GM23338 (cell line): ENCODE measurements around the gene OR2D3. TPM values are rescaled to one million over a fixed set of nuclear protein-coding genes. Genes with fewer than 3 reads are reported as not detected.

Experiments
- ATAC-seq: fragments of 200-7000 bp; cut with Tn5 transposase; 3 replicates; pipeline ENCODE4 v1.9.1; 2020
- DNase-seq: peaks from one replicate; pipeline ENCODE4 v3.0.0-alpha.2; 2015; ENCODE audit warnings: low spot score
- H2AFZ ChIP-seq: fragments of 200-600 bp; sonication (generic); 2 replicates; pipeline ENCODE4 v1.8.0; 2016; ENCODE audit warnings: antibody characterized with exemption, mild to moderate bottlenecking, moderate library complexity
- H3F3A ChIP-seq: fragments of 200-600 bp; sonication (generic); replicated peaks from 2 replicates; pipeline ENCODE4 v1.8.0; 2017; ENCODE audit warnings: antibody characterized with exemption, mixed run types, low read depth
- H3K27ac ChIP-seq: fragments of 200-600 bp; sonication (generic); 2 replicates; pipeline ENCODE4 v1.6.1; 2016; ENCODE audit warnings: low read depth
- H3K27me3 ChIP-seq: fragments of 200-600 bp; sonication (generic); 2 replicates; pipeline ENCODE4 v1.8.0; 2016; ENCODE audit warnings: mild to moderate bottlenecking, mixed run types, moderate library complexity; ENCODE audit not compliant: insufficient read depth
- H3K36me3 ChIP-seq: fragments of 200-600 bp; sonication (generic); 2 replicates; pipeline ENCODE4 v1.8.0; 2016; ENCODE audit warnings: mild to moderate bottlenecking; ENCODE audit not compliant: insufficient read depth
- H3K4me1 ChIP-seq: fragments of 200-600 bp; sonication (generic); 2 replicates; pipeline ENCODE4 v1.8.0; 2016; ENCODE audit warnings: mild to moderate bottlenecking, moderate library complexity; ENCODE audit not compliant: insufficient read depth
- H3K4me2 ChIP-seq: fragments of 200-600 bp; sonication (generic); 2 replicates; pipeline ENCODE4 v1.7.1; 2017; ENCODE audit warnings: mixed run types
- H3K4me3 ChIP-seq: fragments of 200-600 bp; sonication (generic); 2 replicates; pipeline ENCODE4 v1.6.1; 2016; ENCODE audit warnings: mixed run types
- H3K79me2 ChIP-seq: fragments of 200-600 bp; sonication (generic); replicated peaks from 2 replicates; pipeline ENCODE4 v1.8.0; 2017; ENCODE audit warnings: mild to moderate bottlenecking; ENCODE audit not compliant: insufficient read depth
- H3K9me2 ChIP-seq: fragments of 200-600 bp; sonication (generic); 2 replicates; pipeline ENCODE4 v1.8.0; 2017; ENCODE audit not compliant: insufficient read depth
- H4K20me1 ChIP-seq: fragments of 200-600 bp; sonication (generic); replicated peaks from 2 replicates; pipeline ENCODE4 v1.8.0; 2017; ENCODE audit warnings: mild to moderate bottlenecking; ENCODE audit not compliant: insufficient read depth
- H3K27ac Mint-ChIP-seq: 2 replicates; pipeline ENCODE4 v1.8.0; 2020; ENCODE audit warnings: inconsistent platforms, mild to moderate bottlenecking, moderate library complexity, mixed read lengths
- H3K27me3 Mint-ChIP-seq: 3 replicates; pipeline ENCODE4 v1.8.0; 2022; ENCODE audit warnings: low read depth, mild to moderate bottlenecking, moderate library complexity, mixed read lengths, inconsistent platforms; ENCODE audit not compliant: insufficient read depth, poor library complexity
- H3K36me3 Mint-ChIP-seq: 3 replicates; pipeline ENCODE4 v1.8.0; 2021; ENCODE audit warnings: low read depth, mild to moderate bottlenecking, inconsistent platforms, moderate library complexity, mixed read lengths
- H3K4me1 Mint-ChIP-seq: 3 replicates; pipeline ENCODE4 v1.8.0; 2020; ENCODE audit warnings: mild to moderate bottlenecking, inconsistent platforms, mixed read lengths
- H3K4me3 Mint-ChIP-seq: 3 replicates; pipeline ENCODE4 v1.8.0; 2021; ENCODE audit warnings: moderate library complexity, mild to moderate bottlenecking, inconsistent platforms, mixed read lengths
- H3K9me3 Mint-ChIP-seq: 3 replicates; pipeline ENCODE4 v1.8.0; 2020; ENCODE audit warnings: moderate library complexity, mild to moderate bottlenecking, inconsistent platforms, mixed read lengths
- EZH2 ChIP-seq: fragments of 200-600 bp; sonication (generic); IDR thresholded peaks from one replicate; pipeline ENCODE4 v1.8.0; 2017; ENCODE audit warnings: antibody characterized with exemption, mild to moderate bottlenecking, low read depth; ENCODE audit not compliant: unreplicated experiment
- EZH2phosphoT487 ChIP-seq: fragments of 200-600 bp; sonication (generic); IDR thresholded peaks from one replicate; pipeline ENCODE4 v1.8.1; 2018; ENCODE audit warnings: antibody characterized with exemption; ENCODE audit not compliant: unreplicated experiment
- NANOG ChIP-seq: IDR thresholded peaks from 2 replicates; pipeline ENCODE4 v1.6.1; 2016; ENCODE audit warnings: antibody characterized with exemption, borderline replicate concordance
- STAT1 ChIP-seq: IDR thresholded peaks from one replicate; pipeline ENCODE4 v1.6.1; 2016; ENCODE audit warnings: antibody characterized with exemption; ENCODE audit not compliant: unreplicated experiment
- ZNF331 ChIP-seq: fragments of 250-450 bp; sonication (Bioruptor Pico); IDR thresholded peaks from 2 replicates; pipeline ENCODE4 v1.5.0; 2020; ENCODE audit warnings: low read depth, mild to moderate bottlenecking, moderate library complexity
- ZNF462 ChIP-seq: fragments of 250-450 bp; sonication (Bioruptor Pico); IDR thresholded peaks from 2 replicates; pipeline ENCODE4 v1.5.0; 2020; ENCODE audit warnings: mild to moderate bottlenecking, moderate library complexity
- polyA plus RNA-seq: library from polyadenylated mRNA; unstranded; fragments of >200 nt; fragmentation: Nextera tagmentation; extraction: Ambion mirVana; gene quantifications from 2 replicates; pipeline ENCODE4 v1.2.1, GENCODE V29; 2016
- total RNA-seq: library from RNA; depleted of rRNA; stranded (reverse); fragments of >200 nt; shearing (Covaris generic); gene quantifications from 2 replicates; pipeline ENCODE4 v1.2.3, GENCODE V29; 2014

The OR2D3 gene
- total and polyA plus RNA-seq, 2 experiments from 2014 or later, result 0.65 TPM; not detected in 1

- TF ChIP-seq NANOG (no peak), STAT1 (no peak), EZH2phosphoT487 (no peak), ZNF462 (no peak)
Observed at GRCh38 chr11:6911378-6911777, 9.4 kb upstream of the OR2D3 start (continued).

GRCh38 chr11:6911948-6912347 lies 8.9 kb upstream of the OR2D3 start:
- Histone ChIP-seq H3K79me2 (no peaks in the 10 kb centered on the region), H3K36me3 (no peaks in the 10 kb centered on the region), H3K4me1 (no peaks in the 10 kb centered on the region), H4K20me1 (no peaks in the 10 kb centered on the region), H3F3A (no peaks in the 10 kb centered on the region), H2AFZ (no peak overlapping the region), H3K27ac (no peak overlapping the region), H3K27me3 (no peaks in the 10 kb centered on the region), H3K9me2 (no peaks in the 10 kb centered on the region), H3K4me3 (no peak overlapping the region), H3K4me2 (no peak overlapping the region)
- no peaks in the 10 kb centered on the region for H3K4me1 Mint-ChIP-seq
- H3K27me3 Mint-ChIP-seq, result peaks cover 2% of the 10 kb centered on the region
- H3K36me3 Mint-ChIP-seq, result no peaks in the 10 kb centered on the region
- ATAC-seq (no peak), DNase-seq (no peak)
- no peak overlapping the region for H3K27ac Mint-ChIP-seq
- H3K4me3 Mint-ChIP-seq, result no peak overlapping the region
- TF ChIP-seq ZNF331 (no peak), EZH2phosphoT487 (no peak), EZH2 (no peak)
- no peaks in the 10 kb centered on the region for H3K9me3 Mint-ChIP-seq
